Lower lobe of right lung (tissue), 2 donors: ENCODE data around the gene ABCB8. TPM values are rescaled to one million over a fixed set of nuclear protein-coding genes. Genes with fewer than 3 reads are reported as not detected.

Experiments used
- ATAC-seq, 2 donors: fragments of 200-7000 bp; cut with Tn5 transposase; one replicate each; pipeline ENCODE4 v1.9.1; 2020 to 2022; ENCODE audit warnings: mild to moderate bottlenecking in 2 of 2, moderate library complexity in 2 of 2
- DNase-seq: peaks from one replicate; pipeline ENCODE4 v3.0.0-alpha.2; 2020
- H3K27ac ChIP-seq: fragments of 200-600 bp; one replicate; pipeline ENCODE4 v1.8.0; 2022
- H3K27me3 ChIP-seq: fragments of 200-600 bp; one replicate; pipeline ENCODE4 v1.8.0; 2022; ENCODE audit warnings: low read depth
- H3K36me3 ChIP-seq: fragments of 200-600 bp; one replicate; pipeline ENCODE4 v1.8.0; 2022; ENCODE audit warnings: mild to moderate bottlenecking
- H3K4me1 ChIP-seq: fragments of 200-600 bp; one replicate; pipeline ENCODE4 v1.8.0; 2022
- H3K4me3 ChIP-seq: fragments of 200-600 bp; one replicate; pipeline ENCODE4 v1.8.0; 2022; ENCODE audit warnings: mild to moderate bottlenecking
- H3K9me3 ChIP-seq: fragments of 200-600 bp; one replicate; pipeline ENCODE4 v1.8.0; 2022
- intact Hi-C: fragments of 100-400 bp; cut with DNase I; formaldehyde crosslinking; loops from one replicate; pipeline ENCODE4 v1.11.0; 2022
- total RNA-seq: library from RNA; stranded (reverse); fragmentation: NEBNext Ultra II Directional; extraction: Animal tissue kit (Norgen Biotek cat#: 25700); gene quantifications from one replicate; pipeline ENCODE4 v1.2.1, GENCODE V29; 2021
- TF ChIP-seq, protein P1 (sequence below): fragments of 200-600 bp; IDR thresholded peaks from one replicate; pipeline ENCODE4 v1.8.0; 2022; ENCODE audit warnings: antibody characterized with exemption, mild to moderate bottlenecking
- donor health status: DM: no; HTN: yes; CAD: no; lungs with severe emphysema.

Gene ABCB8
- total RNA-seq, 1 donor from 2014 or later = 42.4 TPM

DNA sequence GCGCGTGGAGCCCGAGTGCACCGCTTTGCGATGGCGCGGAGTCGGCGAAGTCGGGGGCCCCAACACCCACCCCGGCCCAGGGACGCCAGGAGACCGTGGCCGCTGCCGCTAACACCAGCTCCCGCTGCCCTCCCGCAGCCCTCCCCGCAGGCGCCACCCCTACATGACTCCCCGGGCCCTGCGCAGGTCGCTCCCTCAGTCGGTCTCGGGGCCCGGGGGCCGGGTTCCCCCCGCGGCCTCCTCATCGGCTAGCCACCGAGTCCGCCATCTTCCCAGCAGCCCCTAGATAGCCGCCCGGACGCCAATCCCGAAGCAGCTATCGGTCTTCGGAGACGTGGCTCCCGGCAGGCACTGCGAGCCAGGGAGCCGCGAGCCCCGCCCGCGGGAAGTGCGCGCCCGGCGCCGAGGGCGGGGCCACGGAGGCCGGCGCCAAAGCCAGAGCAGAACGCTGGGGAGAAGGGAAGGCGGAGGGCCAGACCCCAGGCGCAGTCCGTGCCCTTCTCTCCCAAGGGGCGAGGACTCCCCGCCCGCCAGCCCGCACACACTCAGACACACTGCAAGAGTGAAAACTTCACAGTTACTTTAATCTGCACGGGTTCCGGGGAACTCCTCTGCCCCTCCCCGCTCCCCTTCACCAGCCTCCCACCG is 52.4 kb downstream of the ABCB8 start, which contains the start of gene FASTK:
FASTK (minus strand) TSS at position 288 of the 648 bp plus-strand sequence; CDS start at position 245, 43 bp downstream.
- Histone ChIP-seq H3K27ac (peak within 1 kb of the TSS; percentile 93), H3K4me1 (peaks cover 51% of the 10 kb centered on the region)

DNA sequence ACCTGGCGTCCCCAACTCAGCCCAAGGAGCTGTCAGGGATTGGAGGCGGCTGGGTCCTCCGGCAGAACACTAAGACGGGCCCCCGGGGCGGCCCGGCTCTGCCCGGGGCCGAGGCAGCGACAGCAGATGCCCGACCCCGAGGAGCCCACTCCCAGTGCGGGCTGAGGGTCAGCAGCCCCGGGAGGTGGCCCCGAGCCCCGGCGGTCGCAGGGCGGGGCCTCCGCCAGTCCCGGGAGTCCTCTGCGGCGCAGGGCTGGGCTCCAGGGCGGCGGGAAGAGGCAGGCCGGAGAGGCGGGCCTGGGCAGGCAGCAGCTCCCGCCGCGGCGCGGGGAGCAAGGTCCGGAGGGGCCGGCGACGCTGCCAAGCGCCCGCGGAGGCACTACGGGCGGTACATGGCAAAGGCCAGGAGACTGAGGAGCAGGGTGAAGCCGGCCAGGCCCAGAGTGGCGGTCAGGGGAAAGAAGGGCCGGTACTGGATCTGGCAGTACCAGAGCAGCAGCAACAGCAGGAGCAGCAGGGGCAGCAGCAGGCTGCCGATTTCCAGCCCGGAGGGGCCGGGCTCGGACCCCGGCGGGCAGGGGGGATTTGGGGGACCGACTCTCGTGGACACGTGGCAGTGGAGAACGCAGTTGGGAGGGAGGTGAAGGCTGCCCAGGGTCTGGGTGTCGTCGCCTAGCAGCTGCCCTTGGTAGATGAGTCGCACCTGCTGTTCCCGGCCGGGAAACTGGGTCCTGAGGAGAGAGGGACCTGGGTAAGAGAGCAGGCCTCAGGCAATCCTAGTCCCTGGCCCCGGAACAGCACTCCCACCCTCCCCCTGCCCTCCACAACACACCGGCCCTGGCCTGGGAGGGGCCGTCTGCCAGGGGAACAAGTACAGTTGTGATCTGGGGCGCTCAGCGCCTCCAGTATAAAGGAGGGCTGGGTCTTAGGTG is 53.2 kb downstream of the ABCB8 start:
- Histone ChIP-seq H3K4me1 (peaks cover 54% of the 10 kb centered on the region), H3K4me3 (peak overlapping the region; percentile 96), H3K9me3 (no peaks in the 10 kb centered on the region), H3K27me3 (no peaks in the 10 kb centered on the region), H3K36me3 (peaks cover 14% of the 10 kb centered on the region), H3K27ac (peak overlapping the region; percentile 93)
- TF ChIP-seq, protein P1, sequence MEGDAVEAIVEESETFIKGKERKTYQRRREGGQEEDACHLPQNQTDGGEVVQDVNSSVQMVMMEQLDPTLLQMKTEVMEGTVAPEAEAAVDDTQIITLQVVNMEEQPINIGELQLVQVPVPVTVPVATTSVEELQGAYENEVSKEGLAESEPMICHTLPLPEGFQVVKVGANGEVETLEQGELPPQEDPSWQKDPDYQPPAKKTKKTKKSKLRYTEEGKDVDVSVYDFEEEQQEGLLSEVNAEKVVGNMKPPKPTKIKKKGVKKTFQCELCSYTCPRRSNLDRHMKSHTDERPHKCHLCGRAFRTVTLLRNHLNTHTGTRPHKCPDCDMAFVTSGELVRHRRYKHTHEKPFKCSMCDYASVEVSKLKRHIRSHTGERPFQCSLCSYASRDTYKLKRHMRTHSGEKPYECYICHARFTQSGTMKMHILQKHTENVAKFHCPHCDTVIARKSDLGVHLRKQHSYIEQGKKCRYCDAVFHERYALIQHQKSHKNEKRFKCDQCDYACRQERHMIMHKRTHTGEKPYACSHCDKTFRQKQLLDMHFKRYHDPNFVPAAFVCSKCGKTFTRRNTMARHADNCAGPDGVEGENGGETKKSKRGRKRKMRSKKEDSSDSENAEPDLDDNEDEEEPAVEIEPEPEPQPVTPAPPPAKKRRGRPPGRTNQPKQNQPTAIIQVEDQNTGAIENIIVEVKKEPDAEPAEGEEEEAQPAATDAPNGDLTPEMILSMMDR = no peak
- ATAC-seq (no peak), DNase-seq (no peak)
- intact Hi-C loops = no loop called here

More for the DNA sequence above, 52.4 kb downstream of the ABCB8 start, which contains the start of gene FASTK:
- ATAC-seq (peak; percentile 93 to 94), DNase-seq (peak; percentile 94)
- intact Hi-C loops = no loop called here
- Histone ChIP-seq H3K27me3 (no peaks in the 10 kb centered on the region), H3K36me3 (peaks cover 22% of the 10 kb centered on the region), H3K4me3 (peak within 1 kb of the TSS; percentile 96), H3K9me3 (no peaks in the 10 kb centered on the region)
- TF ChIP-seq, protein P1 = no peak

DNA sequence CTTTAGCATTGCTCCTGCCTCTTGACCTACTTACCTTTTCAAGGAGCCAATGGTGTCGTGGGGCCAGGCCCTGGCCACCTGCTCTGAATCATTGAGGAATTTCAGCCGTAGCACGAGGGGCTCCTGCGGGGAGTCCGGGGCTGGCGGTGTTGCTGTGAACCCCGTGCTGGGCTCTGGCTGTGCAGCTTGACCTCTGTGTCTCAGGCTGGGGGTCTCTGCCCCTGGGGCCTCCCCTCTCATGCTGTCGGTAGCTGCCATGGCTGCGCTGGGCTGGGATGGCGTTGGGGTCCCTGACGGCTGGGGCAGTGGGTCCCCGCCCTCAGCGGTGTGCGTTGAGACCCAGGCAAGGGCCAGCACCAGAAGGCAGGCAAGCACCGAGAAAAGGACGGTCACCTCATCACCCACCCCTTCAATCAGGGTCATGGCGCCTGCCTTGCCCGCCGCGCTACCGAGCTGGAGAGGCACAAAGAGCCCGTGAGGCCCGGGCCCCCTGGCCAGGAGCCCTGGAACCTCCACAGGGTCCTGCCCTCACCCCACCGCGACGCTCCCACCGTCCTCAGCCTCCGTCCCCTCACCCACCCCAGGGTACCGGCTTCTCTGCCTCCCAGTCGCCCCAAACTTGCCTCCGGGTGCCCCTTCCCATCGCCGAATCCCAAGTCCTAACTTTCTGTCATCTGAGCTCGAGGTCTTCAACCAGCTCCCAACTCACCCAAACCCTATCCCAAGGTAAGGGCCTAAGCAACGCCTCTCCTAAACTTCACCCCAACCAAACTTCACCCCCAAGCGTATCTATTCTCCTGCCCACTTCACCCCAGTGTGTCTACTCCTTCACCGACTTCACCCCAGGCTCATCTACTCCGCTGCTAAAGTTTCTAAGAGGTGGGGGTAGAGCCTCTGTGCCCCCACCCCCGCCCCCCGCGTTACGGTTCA is 54.2 kb downstream of the ABCB8 start:
- intact Hi-C loops = no loop called here
- H3K9me3 ChIP-seq = no peaks in the 10 kb centered on the region
- H3K27me3 ChIP-seq = no peaks in the 10 kb centered on the region
- H3K4me1 ChIP-seq = peaks cover 54% of the 10 kb centered on the region
- ATAC-seq (no peak), DNase-seq (no peak)
- TF ChIP-seq, protein P1 = no peak
- H3K4me3 ChIP-seq = peak overlapping the region; percentile 96
- peaks cover 7% of the 10 kb centered on the region for H3K36me3 ChIP-seq
- H3K27ac ChIP-seq = peak overlapping the region; percentile 93

GRCh38 chr7:151083071-151083823 is 55.0 kb downstream of the ABCB8 start, which contains the start of gene TMUB1:
Gene TMUB1 (minus strand): TSS chr7:151083493. CDS start chr7:151082563, 930 bp downstream.
- intact Hi-C loops = no loop called here
- TF ChIP-seq, protein P1 = no peak
- Histone ChIP-seq H3K27ac (peak within 1 kb of the TSS; percentile 84), H3K27me3 (no peaks in the 10 kb centered on the region), H3K4me1 (peaks cover 60% of the 10 kb centered on the region), H3K36me3 (no peaks in the 10 kb centered on the region), H3K4me3 (peak within 1 kb of the TSS; percentile 96), H3K9me3 (no peaks in the 10 kb centered on the region)
- ATAC-seq (peak; percentile 32 to 66), DNase-seq (peak; percentile 90)
